Measurements from ENCODE around the gene SUMO3. TPM values are rescaled to one million over a fixed set of nuclear protein-coding genes. Genes with fewer than 3 reads are reported as not detected.

Gene SUMO3
- total RNA-seq, 1 experiment from 2014 or later, result 41.4 TPM

GRCh38 chr21:44850208-44850800 is 32.4 kb upstream of the SUMO3 start:
- CTCF ChIA-PET, result no interaction called here
- no peak for TF ChIP-seq REST (IDR thresholded peaks at IDR 0.05; ENCODE audit: insufficient read depth in 1 of 2, low read depth in 2 of 2, low read length in 1 of 2)
- no peak for TF ChIP-seq CTCF (IDR thresholded peaks at IDR 0.05)
- TF ChIP-seq TCF7L2 (IDR thresholded peaks at IDR 0.05; ENCODE audit: low read depth, low read length), result no peak
- TF ChIP-seq POLR2AphosphoS5 (IDR thresholded peaks at IDR 0.05; ENCODE audit: low read depth, low read length), result no peak
- POLR2A ChIA-PET, result no interaction called here

GRCh38 chr21:44849616-44850130 is 31.8 kb upstream of the SUMO3 start:
- peaks cover 18% of the 10 kb centered on the region for H3K4me1 ChIP-seq (ENCODE audit: control insufficient read depth, insufficient read depth, low read length)

More at GRCh38 chr21:44850208-44850800, 32.4 kb upstream of the SUMO3 start:
- H3K9me3 ChIP-seq (ENCODE audit: control insufficient read depth, insufficient read depth, low read depth, low read length), result no peaks in the 10 kb centered on the region
- peaks cover 5% of the 10 kb centered on the region for H3K36me3 ChIP-seq (ENCODE audit: control insufficient read depth, insufficient read depth, low read length)
- in situ Hi-C loops (cut with HindIII; ENCODE audit: low pct_unique_long_range_greater_than_20kb, low sequenced_read_pairs) (no loop called here), intact Hi-C loops (cut with micrococcal nuclease; ENCODE audit: unreplicated experiment) (no loop called here)
- BruUV-seq (replicated peaks), result no TSS peak
- DNase-seq (ENCODE audit: low read depth, low spot score) (no peak), ATAC-seq (no peak)
- peaks cover 18% of the 10 kb centered on the region for H3K4me1 ChIP-seq (ENCODE audit: control insufficient read depth, insufficient read depth, low read length)
- H3K27me3 ChIP-seq (ENCODE audit: control insufficient read depth, insufficient read depth, low read length), result no peaks in the 10 kb centered on the region
- H3K27ac ChIP-seq (ENCODE audit: low read length), result no peak overlapping the region
- H3K4me3 ChIP-seq (ENCODE audit: low read depth in 2 of 2, low read length in 2 of 2), result no peak overlapping the region

More at GRCh38 chr21:44849616-44850130, 31.8 kb upstream of the SUMO3 start:
- Histone ChIP-seq H3K9me3 (ENCODE audit: control insufficient read depth, insufficient read depth, low read depth, low read length) (no peaks in the 10 kb centered on the region), H3K27me3 (ENCODE audit: control insufficient read depth, insufficient read depth, low read length) (no peaks in the 10 kb centered on the region), H3K4me3 (ENCODE audit: low read depth in 2 of 2, low read length in 2 of 2) (no peak overlapping the region), H3K27ac (ENCODE audit: low read length) (no peak overlapping the region), H3K36me3 (ENCODE audit: control insufficient read depth, insufficient read depth, low read length) (peaks cover 5% of the 10 kb centered on the region)
- TF ChIP-seq REST (IDR thresholded peaks at IDR 0.05; ENCODE audit: insufficient read depth in 1 of 2, low read depth in 2 of 2, low read length in 1 of 2), result no peak
- no peak for TF ChIP-seq TCF7L2 (IDR thresholded peaks at IDR 0.05; ENCODE audit: low read depth, low read length)
- TF ChIP-seq SIN3A (IDR thresholded peaks at IDR 0.05; ENCODE audit: borderline replicate concordance, insufficient read depth, low read depth, low read length), result no peak
- no peak for TF ChIP-seq POLR2AphosphoS5 (IDR thresholded peaks at IDR 0.05; ENCODE audit: low read depth, low read length)
- no peak for TF ChIP-seq CTCF (IDR thresholded peaks at IDR 0.05)
- ChIA-PET CTCF (no interaction called here), POLR2A (no interaction called here)
- TSS peak; percentile 79 for BruUV-seq (replicated peaks)
- in situ Hi-C loops (cut with HindIII; ENCODE audit: low pct_unique_long_range_greater_than_20kb, low sequenced_read_pairs), result no loop called here
- ATAC-seq (no peak), DNase-seq (ENCODE audit: low read depth, low spot score) (no peak)
- intact Hi-C loops (cut with micrococcal nuclease; ENCODE audit: unreplicated experiment), result no loop called here

Measured in Panc1 (cell line).